Adrenal gland (tissue), 12 donors: ENCODE results near the gene KLHL26. TPM values are rescaled to one million over a fixed set of nuclear protein-coding genes. Genes with fewer than 3 reads are reported as not detected.
A peak's percentile ranks its signal among the peaks of the same experiment; 100 is the strongest.

ENCODE experiments used
- DNase-seq, 7 donors: peaks; one replicate each; pipeline ENCODE4 v3.0.0-alpha.2; 2019 to 2020
- H3K27ac ChIP-seq, 5 donors: fragments of 200-600 bp; sonication (generic) in 4 of 5; 1 replicate in 3 of 5; 2 replicates in 2 of 5; pipeline versions ENCODE4 v1.5.1 to v1.8.0; 2016 to 2020; ENCODE audit warnings: mild to moderate bottlenecking in 1 of 5
- H3K27me3 ChIP-seq: fragments of 200-600 bp; 2 replicates; pipeline ENCODE4 v1.8.0; 2021
- H3K36me3 ChIP-seq, 2 donors: fragments of 200-600 bp; replicated peaks in 1 of 2; 1 replicate in 1 of 2; 2 replicates in 1 of 2; pipeline versions ENCODE4 v1.5.1 to v1.8.0; 2018 to 2022
- H3K4me1 ChIP-seq, 2 donors: fragments of 200-600 bp; replicated peaks in 1 of 2; 1 replicate in 1 of 2; 2 replicates in 1 of 2; pipeline versions ENCODE4 v1.5.1 to v1.8.0; 2018 to 2021
- H3K4me3 ChIP-seq, 4 donors: fragments of 200-600 bp; sonication (generic) in 3 of 4; one replicate each; pipeline ENCODE4 v1.5.1; 2016 to 2018
- H3K9me3 ChIP-seq, 3 donors: fragments of 200-600 bp; sonication (generic) in 1 of 3; replicated peaks in 1 of 3; 1 replicate in 2 of 3; 2 replicates in 1 of 3; pipeline versions ENCODE4 v1.5.1 to v1.8.0; 2016 to 2021
- POLR2A ChIP-seq, 2 donors: fragments of 450-650 bp; IDR thresholded peaks; one replicate each; pipeline ENCODE4 v1.6.1; 2017; ENCODE audit warnings: antibody characterized with exemption in 2 of 2, mild to moderate bottlenecking in 2 of 2, moderate library complexity in 1 of 2
- WGBS, 4 donors: extraction: QIAGEN DNeasy Blood & Tissue Kit in 2 of 4; methylation state at CpG; one replicate each; pipeline versions ENCODE4 v1.1.5 to v1.1.7; 2013 to 2017; 5-methylcytosine and 5-hydroxymethylcytosine counted together
- intact Hi-C, 2 donors: fragments of 100-400 bp; cut with DNase I; formaldehyde crosslinking; loops; one replicate each; pipeline versions ENCODE4 v1.14.1 to v1.15.0; 2022 to 2023
- polyA plus RNA-seq, 3 donors: library from polyadenylated mRNA; stranded (reverse); fragments of 200-250 nt in 2 of 3; fragments of 350-450 nt in 1 of 3; fragmentation: Illumina TruSeq in 1 of 3; extraction: RNeasy Lipid Tissue Mini Kit (QIAGEN cat#74804) in 1 of 3; gene quantifications; one replicate each; pipeline ENCODE4 v1.2.3, GENCODE V29; 2013 to 2014
- total RNA-seq, 9 donors: library from RNA; depleted of rRNA in 4 of 9; stranded (reverse); fragments of >200 nt in 4 of 9; fragments of 120-200 nt in 1 of 9; fragmentation: NEBNext Ultra II Directional in 1 of 9; extraction: Animal tissue kit (Norgen Biotek cat#: 25700) in 1 of 9; gene quantifications; one replicate each; pipeline versions ENCODE4 v1.1.0 to v1.2.4, GENCODE V29; 2013 to 2023
- TF ChIP-seq, protein P1 (sequence below), 6 experiments: fragments of 450-650 bp in 4 of 6; fragments of 200-600 bp in 2 of 6; sonication (generic) in 1 of 6; IDR thresholded peaks; 1 replicate in 5 of 6; 2 replicates in 1 of 6; pipeline versions ENCODE4 v1.5.1 to v1.8.0; 2016 to 2021; ENCODE audit warnings: antibody characterized with exemption in 6 of 6, mild to moderate bottlenecking in 2 of 6, moderate library complexity in 1 of 6
- donor health status: healthy with polysubstance abuse.
- donor health status: Bipolar disorder and iron deficiency.
- donor health status: DM: yes; HTN: yes; CAD: no.
- donor health status: DM: no; HTN: no; CAD: no.
- donor health status: DM: no; HTN: no; CAD: no.
- donor health status: DM: yes; HTN: yes; CAD: no.

KLHL26 gene
- total and polyA plus RNA-seq, 12 donors = 1.4 to 15.2 (median 8.2) TPM

GRCh38 chr19:18629166-18630088, 7.4 kb upstream of the KLHL26 start:
- TF ChIP-seq, protein P1, sequence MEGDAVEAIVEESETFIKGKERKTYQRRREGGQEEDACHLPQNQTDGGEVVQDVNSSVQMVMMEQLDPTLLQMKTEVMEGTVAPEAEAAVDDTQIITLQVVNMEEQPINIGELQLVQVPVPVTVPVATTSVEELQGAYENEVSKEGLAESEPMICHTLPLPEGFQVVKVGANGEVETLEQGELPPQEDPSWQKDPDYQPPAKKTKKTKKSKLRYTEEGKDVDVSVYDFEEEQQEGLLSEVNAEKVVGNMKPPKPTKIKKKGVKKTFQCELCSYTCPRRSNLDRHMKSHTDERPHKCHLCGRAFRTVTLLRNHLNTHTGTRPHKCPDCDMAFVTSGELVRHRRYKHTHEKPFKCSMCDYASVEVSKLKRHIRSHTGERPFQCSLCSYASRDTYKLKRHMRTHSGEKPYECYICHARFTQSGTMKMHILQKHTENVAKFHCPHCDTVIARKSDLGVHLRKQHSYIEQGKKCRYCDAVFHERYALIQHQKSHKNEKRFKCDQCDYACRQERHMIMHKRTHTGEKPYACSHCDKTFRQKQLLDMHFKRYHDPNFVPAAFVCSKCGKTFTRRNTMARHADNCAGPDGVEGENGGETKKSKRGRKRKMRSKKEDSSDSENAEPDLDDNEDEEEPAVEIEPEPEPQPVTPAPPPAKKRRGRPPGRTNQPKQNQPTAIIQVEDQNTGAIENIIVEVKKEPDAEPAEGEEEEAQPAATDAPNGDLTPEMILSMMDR (IDR thresholded peaks at IDR 0.05) = no peak
- TF ChIP-seq POLR2A (IDR thresholded peaks at IDR 0.05) = no peak
- Histone ChIP-seq H3K9me3 (no peaks in the 10 kb centered on the region), H3K4me1 (no peaks in the 10 kb centered on the region), H3K27me3 (no peaks in the 10 kb centered on the region), H3K4me3 (no peak overlapping the region), H3K27ac (peak overlapping the region in 2 of 5 donors; percentile 67 to 72), H3K36me3 (no peaks in the 10 kb centered on the region)
- WGBS, 4 donors = 70 to 73% (median 71%) methylated on average over 13 to 15 of the region's 15 CpGs
- DNase-seq = peak in 5 of 7 donors; percentile 23 to 75 (median 39)
- intact Hi-C loops = no loop called here

DNA sequence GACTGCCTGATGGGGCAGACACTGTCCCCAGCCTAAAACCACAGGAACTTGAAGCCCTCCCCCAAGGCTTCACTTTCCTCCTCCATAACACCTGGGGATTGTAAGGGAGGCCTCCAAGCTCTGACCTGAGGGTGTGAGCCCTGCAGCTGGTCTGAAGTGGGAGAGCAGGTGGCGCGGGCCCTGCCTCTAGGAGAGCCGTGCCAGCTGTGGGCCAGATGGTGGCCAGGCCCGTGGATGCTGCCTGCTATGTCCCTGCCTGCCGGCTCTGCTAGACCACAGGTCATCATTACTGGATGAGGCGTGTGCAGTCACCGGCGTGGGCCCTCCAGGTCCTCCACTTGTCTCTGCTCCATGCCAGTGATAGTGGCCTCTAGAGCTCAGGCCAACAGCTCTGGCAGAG, 3.5 kb upstream of the KLHL26 start:
- intact Hi-C loops = no loop called here
- H3K36me3 ChIP-seq = no peaks in the 10 kb centered on the region
- H3K27ac ChIP-seq = no peak overlapping the region
- no peaks in the 10 kb centered on the region for H3K27me3 ChIP-seq
- peaks cover 3 to 11% of the 10 kb centered on the region in 2 donors for H3K4me1 ChIP-seq
- WGBS, 4 donors = 73 to 95% (median 84%) methylated on average over 5 to 8 of the region's 8 CpGs
- H3K9me3 ChIP-seq = no peaks in the 10 kb centered on the region
- H3K4me3 ChIP-seq = no peak overlapping the region
- no peak for DNase-seq
- TF ChIP-seq POLR2A (IDR thresholded peaks at IDR 0.05) = no peak
- TF ChIP-seq, protein P1 (IDR thresholded peaks at IDR 0.05) = no peak

DNA sequence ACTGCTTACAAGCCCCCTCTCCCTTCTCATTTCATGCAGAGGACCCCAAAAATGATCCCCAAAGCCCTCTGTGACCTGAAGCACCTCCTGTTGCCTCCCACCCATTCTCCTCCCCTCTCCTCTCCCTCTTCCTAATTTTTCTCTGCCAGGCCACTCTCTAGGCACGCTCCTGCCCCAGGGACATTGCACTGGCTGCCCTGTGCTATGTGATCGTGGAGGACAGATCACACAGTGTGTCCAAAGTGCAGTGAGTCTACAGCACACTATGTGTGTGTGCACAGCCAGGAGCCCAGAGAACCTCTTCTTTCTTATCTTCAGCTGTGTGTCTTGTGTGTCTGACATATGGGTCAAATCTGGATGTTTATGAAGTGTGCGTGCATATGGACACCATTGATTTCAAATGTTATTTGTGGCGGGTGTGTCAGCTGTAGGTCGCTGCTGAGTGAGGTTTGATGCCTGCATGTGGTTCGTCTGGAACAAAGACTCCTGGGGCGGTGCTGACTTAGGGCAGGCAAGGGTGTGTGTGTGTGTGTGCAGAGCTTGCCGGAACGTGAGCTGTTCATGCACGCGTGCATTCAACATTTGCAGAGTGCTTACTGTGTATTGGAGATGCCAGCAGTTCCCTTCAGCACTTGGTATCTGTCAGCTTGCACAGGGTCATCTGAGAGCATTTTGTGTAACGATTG, 2.1 kb upstream of the KLHL26 start:
- H3K9me3 ChIP-seq = no peaks in the 10 kb centered on the region
- 48 to 76% (median 56%) methylated on average over 6 to 12 of the region's 12 CpGs for WGBS, 4 donors
- no peak for DNase-seq
- intact Hi-C loops = no loop called here
- no peak overlapping the region for H3K27ac ChIP-seq
- peaks cover 3 to 12% of the 10 kb centered on the region in 2 donors for H3K4me1 ChIP-seq
- H3K36me3 ChIP-seq = no peaks in the 10 kb centered on the region
- no peak overlapping the region for H3K4me3 ChIP-seq
- H3K27me3 ChIP-seq = no peaks in the 10 kb centered on the region
- TF ChIP-seq, protein P1 (IDR thresholded peaks at IDR 0.05) = no peak
- TF ChIP-seq POLR2A (IDR thresholded peaks at IDR 0.05) = no peak

DNA sequence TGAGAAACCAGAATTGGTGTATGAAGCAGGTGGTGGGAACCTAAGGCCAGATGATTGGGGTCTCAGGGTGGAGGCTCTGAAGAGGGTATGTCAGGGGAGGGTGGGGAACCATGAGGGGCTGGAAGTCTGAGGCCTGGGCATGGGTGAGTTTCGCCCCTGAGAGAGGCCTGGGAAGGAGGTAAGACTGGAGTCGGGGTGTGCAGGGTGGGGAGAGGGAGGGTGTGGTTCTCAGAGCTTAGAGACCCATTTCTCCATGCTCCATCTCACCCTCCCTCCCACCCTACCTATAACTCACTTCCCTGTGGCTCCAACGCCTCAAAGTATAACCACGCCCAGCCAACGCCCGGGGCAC, 1.0 kb upstream of the KLHL26 start:
- H3K36me3 ChIP-seq = no peaks in the 10 kb centered on the region
- no peaks in the 10 kb centered on the region for H3K9me3 ChIP-seq
- no peaks in the 10 kb centered on the region for H3K27me3 ChIP-seq
- WGBS, 4 donors = 12 to 45% (median 16%) methylated on average over 3 to 6 of the region's 6 CpGs
- peak overlapping the region in 1 of 5 donors; percentile 84 for H3K27ac ChIP-seq
- peak overlapping the region in 1 of 4 donors; percentile 76 for H3K4me3 ChIP-seq
- intact Hi-C loops = no loop called here
- no peak for TF ChIP-seq POLR2A (IDR thresholded peaks at IDR 0.05)
- TF ChIP-seq, protein P1 (IDR thresholded peaks at IDR 0.05) = no peak
- peaks cover 3 to 12% of the 10 kb centered on the region in 2 donors for H3K4me1 ChIP-seq
- no peak for DNase-seq
